Stomach (tissue), 9 donors: ENCODE data around the gene PLPPR3. TPM values are rescaled to one million over a fixed set of nuclear protein-coding genes. Genes with fewer than 3 reads are reported as not detected.

Experiments
- DNase-seq, 2 donors: peaks; one replicate each; pipeline versions ENCODE4 v3.0.0 to v3.0.0-alpha.2; 2013 to 2019
- H3K27ac ChIP-seq, 5 donors: fragments of 200-600 bp in 4 of 5; sonication (generic) in 4 of 5; one replicate each; pipeline ENCODE4 v1.5.1; 2013 to 2019; ENCODE audit warnings: mild to moderate bottlenecking in 1 of 5, moderate library complexity in 1 of 5
- H3K27me3 ChIP-seq, 3 donors: fragments of 200-600 bp; sonication (generic); one replicate each; pipeline ENCODE4 v1.5.1; 2017 to 2019; ENCODE audit warnings: mixed run types in 1 of 3
- H3K36me3 ChIP-seq, 4 donors: fragments of 200-600 bp; sonication (generic); 1 replicate in 3 of 4; 2 replicates in 1 of 4; pipeline ENCODE4 v1.5.1; 2016 to 2019
- H3K4me1 ChIP-seq, 4 donors: fragments of 200-600 bp; sonication (generic); one replicate each; pipeline ENCODE4 v1.5.1; 2016 to 2019
- H3K4me3 ChIP-seq, 4 donors: fragments of 200-600 bp; sonication (generic) in 3 of 4; one replicate each; pipeline ENCODE4 v1.5.1; 2016 to 2019; ENCODE audit warnings: mild to moderate bottlenecking in 1 of 4
- H3K9me3 ChIP-seq, 4 donors: fragments of 200-600 bp; sonication (generic); one replicate each; pipeline ENCODE4 v1.5.1; 2016 to 2019
- EP300 ChIP-seq: sonication (generic); formaldehyde crosslinking; IDR thresholded peaks from one replicate; pipeline ENCODE4 v1.6.1; 2017; ENCODE audit warnings: antibody characterized with exemption
- POLR2A ChIP-seq, 4 donors: fragments of 450-650 bp; IDR thresholded peaks; one replicate each; pipeline ENCODE4 v1.6.1; 2016; ENCODE audit warnings: antibody characterized with exemption in 4 of 4, control low read depth in 2 of 4, mild to moderate bottlenecking in 1 of 4, moderate library complexity in 1 of 4
- POLR2AphosphoS5 ChIP-seq, 3 donors: sonication (generic); formaldehyde crosslinking; IDR thresholded peaks; one replicate each; pipeline ENCODE4 v1.6.1; 2016; ENCODE audit warnings: antibody characterized with exemption in 3 of 3
- WGBS, 5 donors: extraction: QIAGEN DNeasy Blood & Tissue Kit in 3 of 5; methylation state at CpG; one replicate each; pipeline versions ENCODE4 v1.1.5 to v1.1.7; 2013 to 2018; 5-methylcytosine and 5-hydroxymethylcytosine counted together
- intact Hi-C: fragments of 100-400 bp; cut with DNase I; formaldehyde crosslinking; loops from one replicate; pipeline ENCODE4 v1.15.1; 2023; ENCODE audit warnings: low total_unique reads
- polyA plus RNA-seq, 3 donors: library from polyadenylated mRNA; stranded (reverse); fragments of 200-250 nt; gene quantifications; one replicate each; pipeline ENCODE4 v1.2.3, GENCODE V29; 2013
- total RNA-seq, 5 donors: library from RNA; depleted of rRNA; stranded (reverse); fragments of >200 nt; gene quantifications; one replicate each; pipeline versions ENCODE4 v1.1.0 to v1.2.3, GENCODE V29; 2014 to 2016
- TF ChIP-seq, protein P1 (sequence below), 7 experiments: fragments of 450-650 bp in 4 of 7; fragments of 200-600 bp in 3 of 7; sonication (generic) in 3 of 7; IDR thresholded peaks; one replicate each; pipeline ENCODE4 v1.5.1; 2016 to 2019; ENCODE audit warnings: antibody characterized with exemption in 7 of 7, control low read depth in 2 of 7, mild to moderate bottlenecking in 1 of 7
- donor health status: healthy with polysubstance abuse.
- donor health status: Bipolar disorder and iron deficiency.
- donor health status: healthy.

PLPPR3 gene
- total and polyA plus RNA-seq, 8 donors = 0.46 to 0.55 TPM; not detected in 6

- no peak for DNase-seq
- Histone ChIP-seq H3K27me3 (no peaks in the 10 kb centered on the region), H3K4me3 (no peak overlapping the region), H3K9me3 (no peaks in the 10 kb centered on the region), H3K4me1 (peaks cover 5 to 23% (median 11%) of the 10 kb centered on the region in 4 donors), H3K36me3 (peaks cover 93 to 99% (median 99%) of the 10 kb centered on the region in 4 donors), H3K27ac (no peak overlapping the region)
- intact Hi-C loops = no loop called here
- WGBS, 5 donors = 88 to 93% (median 91%) methylated on average over 20 to 26 of the region's 26 CpGs; no CpG with 5 or more reads in 1 of the 5 donors
- no peak for TF ChIP-seq POLR2A (IDR thresholded peaks at IDR 0.05)
- TF ChIP-seq, protein P1, sequence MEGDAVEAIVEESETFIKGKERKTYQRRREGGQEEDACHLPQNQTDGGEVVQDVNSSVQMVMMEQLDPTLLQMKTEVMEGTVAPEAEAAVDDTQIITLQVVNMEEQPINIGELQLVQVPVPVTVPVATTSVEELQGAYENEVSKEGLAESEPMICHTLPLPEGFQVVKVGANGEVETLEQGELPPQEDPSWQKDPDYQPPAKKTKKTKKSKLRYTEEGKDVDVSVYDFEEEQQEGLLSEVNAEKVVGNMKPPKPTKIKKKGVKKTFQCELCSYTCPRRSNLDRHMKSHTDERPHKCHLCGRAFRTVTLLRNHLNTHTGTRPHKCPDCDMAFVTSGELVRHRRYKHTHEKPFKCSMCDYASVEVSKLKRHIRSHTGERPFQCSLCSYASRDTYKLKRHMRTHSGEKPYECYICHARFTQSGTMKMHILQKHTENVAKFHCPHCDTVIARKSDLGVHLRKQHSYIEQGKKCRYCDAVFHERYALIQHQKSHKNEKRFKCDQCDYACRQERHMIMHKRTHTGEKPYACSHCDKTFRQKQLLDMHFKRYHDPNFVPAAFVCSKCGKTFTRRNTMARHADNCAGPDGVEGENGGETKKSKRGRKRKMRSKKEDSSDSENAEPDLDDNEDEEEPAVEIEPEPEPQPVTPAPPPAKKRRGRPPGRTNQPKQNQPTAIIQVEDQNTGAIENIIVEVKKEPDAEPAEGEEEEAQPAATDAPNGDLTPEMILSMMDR (IDR thresholded peaks at IDR 0.05) = no peak
- TF ChIP-seq POLR2AphosphoS5 (IDR thresholded peaks at IDR 0.05) = no peak
- no peak for TF ChIP-seq EP300
Observed at GRCh38 chr19:808423-808775, 13.4 kb downstream of the PLPPR3 start.

DNA sequence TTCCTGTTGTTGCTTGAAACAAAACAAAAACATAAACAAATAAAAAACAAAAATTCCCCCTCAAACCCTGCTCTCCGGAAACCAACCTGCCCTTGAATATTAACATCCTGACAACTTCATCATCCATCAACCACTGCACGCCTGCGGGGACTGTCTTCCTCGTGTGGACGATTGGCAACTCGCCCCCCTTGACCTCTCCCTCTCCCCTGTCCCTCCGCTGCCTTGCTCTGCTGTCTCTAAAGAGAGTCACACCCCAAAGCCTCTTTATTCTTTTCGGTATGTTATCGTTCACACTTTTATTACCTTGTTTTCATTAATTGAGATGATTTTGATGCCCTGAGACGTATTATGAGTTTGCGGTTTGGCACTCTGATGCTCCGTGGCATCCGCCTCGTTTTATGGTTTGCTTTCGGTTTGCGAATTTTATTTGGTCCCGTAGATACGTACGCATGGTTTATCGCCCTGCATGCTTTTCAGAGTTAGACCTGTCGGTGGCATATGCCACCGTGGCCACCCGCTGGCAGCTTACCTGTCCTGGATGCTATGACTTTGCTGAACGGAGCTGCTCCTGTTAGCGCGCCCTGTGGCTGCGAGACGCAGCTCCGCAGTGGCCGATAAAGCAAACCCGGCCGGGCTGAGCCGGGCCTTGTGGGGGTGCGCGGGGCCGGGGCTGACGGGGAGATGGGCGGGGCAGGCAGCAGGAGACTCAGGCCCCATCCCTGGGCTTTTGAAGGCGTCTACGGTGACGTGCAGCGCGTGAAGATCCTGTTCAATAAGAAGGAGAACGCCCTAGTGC is 13.9 kb downstream of the PLPPR3 start:
- Histone ChIP-seq H3K9me3 (no peaks in the 10 kb centered on the region), H3K27ac (no peak overlapping the region), H3K4me1 (peaks cover 10 to 28% (median 16%) of the 10 kb centered on the region in 4 donors), H3K4me3 (no peak overlapping the region), H3K27me3 (no peaks in the 10 kb centered on the region), H3K36me3 (peaks cover 94 to 99% (median 99%) of the 10 kb centered on the region in 4 donors)
- no peak for DNase-seq
- TF ChIP-seq, protein P1 (IDR thresholded peaks at IDR 0.05) = no peak
- TF ChIP-seq EP300 (no peak), POLR2AphosphoS5 (IDR thresholded peaks at IDR 0.05) (no peak), POLR2A (IDR thresholded peaks at IDR 0.05) (no peak)
- WGBS, 5 donors = 89 to 92% (median 90%) methylated on average over 34 to 44 of the region's 44 CpGs
- intact Hi-C loops = no loop called here

- Histone ChIP-seq H3K27ac (no peak overlapping the region), H3K4me1 (peaks cover 19 to 37% (median 25%) of the 10 kb centered on the region in 4 donors), H3K9me3 (no peaks in the 10 kb centered on the region), H3K36me3 (peaks cover 91 to 96% (median 92%) of the 10 kb centered on the region in 4 donors), H3K27me3 (no peaks in the 10 kb centered on the region), H3K4me3 (no peak overlapping the region)
- intact Hi-C loops = no loop called here
- no peak for DNase-seq
- WGBS, 5 donors = 84 to 92% (median 87%) methylated on average over 32 to 34 of the region's 34 CpGs
- TF ChIP-seq POLR2AphosphoS5 (IDR thresholded peaks at IDR 0.05) (no peak), POLR2A (IDR thresholded peaks at IDR 0.05) (no peak), EP300 (no peak)
- TF ChIP-seq, protein P1 (IDR thresholded peaks at IDR 0.05) = no peak
Observed at GRCh38 chr19:806815-807421, 14.8 kb downstream of the PLPPR3 start.

GRCh38 chr19:805600-806550 is 15.9 kb downstream of the PLPPR3 start:
- WGBS, 5 donors = 91 to 92% (median 91%) methylated on average over 57 to 93 of the region's 93 CpGs
- Histone ChIP-seq H3K9me3 (no peaks in the 10 kb centered on the region), H3K4me3 (no peak overlapping the region), H3K4me1 (peaks cover 30 to 48% (median 36%) of the 10 kb centered on the region in 4 donors), H3K27me3 (no peaks in the 10 kb centered on the region), H3K36me3 (peaks cover 81 to 95% (median 89%) of the 10 kb centered on the region in 4 donors), H3K27ac (peak overlapping the region in 1 of 5 donors; percentile 1)
- intact Hi-C loops = no loop called here
- TF ChIP-seq POLR2A (IDR thresholded peaks at IDR 0.05) (no peak), POLR2AphosphoS5 (IDR thresholded peaks at IDR 0.05) (no peak), EP300 (no peak)
- TF ChIP-seq, protein P1 (IDR thresholded peaks at IDR 0.05) = no peak
- no peak for DNase-seq
